ENCODE data around the gene RGS14. TPM values are rescaled to one million over a fixed set of nuclear protein-coding genes. Genes with fewer than 3 reads are reported as not detected.

RGS14 gene
- total RNA-seq, 1 donor from 2014 or later = 41.3 TPM

GRCh38 chr5:177315411-177315810, 42.3 kb upstream of the RGS14 start:
- H3K27ac Mint-ChIP-seq = no peak overlapping the region
- DNase-seq (ENCODE audit: low spot score) = no peak

DNA sequence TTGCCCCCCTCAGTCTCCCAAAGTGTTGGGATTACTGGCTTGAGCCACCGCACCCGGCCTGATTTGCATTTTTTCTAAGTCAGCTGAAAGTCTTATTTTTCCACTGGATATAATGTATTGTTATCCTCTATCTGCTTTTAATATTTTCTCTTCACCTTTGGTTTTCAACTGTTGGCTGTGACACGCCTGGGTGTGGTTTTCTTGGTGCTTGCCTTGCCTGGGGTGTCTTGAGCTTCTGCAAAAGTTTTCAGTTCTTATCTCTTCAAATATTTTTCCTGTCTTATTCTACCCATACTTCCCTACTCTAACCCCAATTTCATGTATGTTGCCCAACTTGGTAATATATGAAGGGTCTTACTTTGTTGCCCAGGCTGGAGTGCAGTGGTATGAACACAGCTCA, 41.7 kb upstream of the RGS14 start:
- Mint-ChIP-seq H3K27ac (no peak overlapping the region), H3K4me3 (no peak overlapping the region), H3K27me3 (ENCODE audit: insufficient read depth) (no peaks in the 10 kb centered on the region), H3K9me3 (peaks cover 5% of the 10 kb centered on the region), H3K4me1 (ENCODE audit: low read depth) (peaks cover 30% of the 10 kb centered on the region), H3K36me3 (ENCODE audit: low read depth) (peaks cover 11% of the 10 kb centered on the region)
- intact Hi-C loops (cut with micrococcal nuclease) = no loop called here
- no peak for DNase-seq (ENCODE audit: low spot score)

More at GRCh38 chr5:177315411-177315810, 42.3 kb upstream of the RGS14 start:
- Mint-ChIP-seq H3K9me3 (peaks cover 5% of the 10 kb centered on the region), H3K4me1 (ENCODE audit: low read depth) (peaks cover 34% of the 10 kb centered on the region), H3K27me3 (ENCODE audit: insufficient read depth) (no peaks in the 10 kb centered on the region), H3K36me3 (ENCODE audit: low read depth) (peaks cover 11% of the 10 kb centered on the region), H3K4me3 (no peak overlapping the region)
- intact Hi-C loops (cut with micrococcal nuclease) = no loop called here

DNA sequence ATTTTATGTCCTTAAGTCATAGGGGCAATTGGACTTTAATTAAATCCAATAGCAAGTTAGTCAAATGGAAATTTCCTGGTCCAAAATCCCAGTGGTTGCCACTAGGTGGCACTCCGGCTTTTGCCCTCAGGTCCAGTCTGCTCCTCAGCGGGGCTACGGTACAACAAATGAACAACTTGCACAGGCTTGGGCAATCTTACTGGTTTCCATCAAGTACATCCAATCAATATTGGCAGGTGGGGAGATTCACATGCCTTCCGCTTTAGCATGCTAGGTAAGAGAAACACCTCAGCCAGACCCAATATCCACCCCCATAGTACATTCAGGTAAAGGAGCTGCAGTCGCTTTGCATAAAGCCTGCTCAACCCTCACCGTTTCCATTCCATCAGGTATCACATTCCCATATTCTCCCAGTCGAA, 39.8 kb upstream of the RGS14 start:
- intact Hi-C loops (cut with micrococcal nuclease) = loop anchor here (1.0 to 2.0 kb wide), 4 partner anchors 72 to 183 kb away; no protein-coding TSS in a partner anchor
- H3K27ac Mint-ChIP-seq = no peak overlapping the region
- H3K4me1 Mint-ChIP-seq (ENCODE audit: low read depth) = peaks cover 22% of the 10 kb centered on the region
- no peak overlapping the region for H3K4me3 Mint-ChIP-seq
- peak; percentile 61 for DNase-seq (ENCODE audit: low spot score)
- peaks cover 11% of the 10 kb centered on the region for H3K36me3 Mint-ChIP-seq (ENCODE audit: low read depth)
- no peaks in the 10 kb centered on the region for H3K27me3 Mint-ChIP-seq (ENCODE audit: insufficient read depth)
- peaks cover 5% of the 10 kb centered on the region for H3K9me3 Mint-ChIP-seq

DNA sequence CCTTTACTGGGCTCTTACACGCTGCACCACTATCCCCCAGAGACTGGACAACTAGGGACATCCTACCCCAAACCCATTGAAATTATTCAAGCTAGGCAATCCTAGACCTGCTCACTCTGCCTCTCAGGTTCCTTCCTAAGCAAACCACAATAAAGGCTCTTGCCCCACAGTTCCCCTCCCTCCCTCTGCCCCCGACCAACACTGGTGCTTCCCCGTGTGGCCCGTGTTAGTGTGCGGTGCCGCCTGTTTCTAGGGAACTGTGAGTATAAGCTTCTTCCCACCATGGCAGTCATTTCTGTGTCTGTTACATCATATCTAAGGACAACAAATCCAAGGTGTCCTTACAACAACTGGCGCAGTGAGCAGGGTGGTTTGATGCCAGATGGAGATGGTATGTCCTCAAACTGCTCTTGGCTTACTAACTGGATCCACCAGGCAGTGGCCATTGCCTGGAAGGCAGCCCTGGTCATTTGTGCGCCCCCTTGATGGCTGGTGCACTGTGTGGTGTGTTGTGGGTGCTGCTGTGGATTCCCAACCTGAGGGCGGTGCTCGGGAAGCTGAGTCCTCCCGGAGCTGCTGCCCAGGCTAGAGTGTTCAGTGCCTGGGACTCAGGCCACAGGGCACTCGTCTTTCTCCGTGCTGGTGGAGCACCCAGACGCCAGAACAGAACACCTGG, 37.7 kb upstream of the RGS14 start:
- intact Hi-C loops (cut with micrococcal nuclease) = loop anchor here (2.0 kb wide), 1 partner anchor 135 kb away; no protein-coding TSS in a partner anchor
- no peak overlapping the region for H3K4me3 Mint-ChIP-seq
- peaks cover 5% of the 10 kb centered on the region for H3K9me3 Mint-ChIP-seq
- no peak overlapping the region for H3K27ac Mint-ChIP-seq
- H3K36me3 Mint-ChIP-seq (ENCODE audit: low read depth) = peaks cover 11% of the 10 kb centered on the region
- peaks cover 16% of the 10 kb centered on the region for H3K4me1 Mint-ChIP-seq (ENCODE audit: low read depth)
- DNase-seq (ENCODE audit: low spot score) = no peak
- H3K27me3 Mint-ChIP-seq (ENCODE audit: insufficient read depth) = no peaks in the 10 kb centered on the region

- Mint-ChIP-seq H3K4me1 (ENCODE audit: low read depth) (peaks cover 15% of the 10 kb centered on the region), H3K4me3 (no peak overlapping the region), H3K27me3 (ENCODE audit: insufficient read depth) (no peaks in the 10 kb centered on the region), H3K9me3 (peaks cover 5% of the 10 kb centered on the region), H3K27ac (no peak overlapping the region), H3K36me3 (ENCODE audit: low read depth) (peaks cover 13% of the 10 kb centered on the region)
- intact Hi-C loops (cut with micrococcal nuclease) = no loop called here
- no peak for DNase-seq (ENCODE audit: low spot score)
These were observed 36.8 kb upstream of the RGS14 start for GRCh38 chr5:177320879-177321278.

DNA sequence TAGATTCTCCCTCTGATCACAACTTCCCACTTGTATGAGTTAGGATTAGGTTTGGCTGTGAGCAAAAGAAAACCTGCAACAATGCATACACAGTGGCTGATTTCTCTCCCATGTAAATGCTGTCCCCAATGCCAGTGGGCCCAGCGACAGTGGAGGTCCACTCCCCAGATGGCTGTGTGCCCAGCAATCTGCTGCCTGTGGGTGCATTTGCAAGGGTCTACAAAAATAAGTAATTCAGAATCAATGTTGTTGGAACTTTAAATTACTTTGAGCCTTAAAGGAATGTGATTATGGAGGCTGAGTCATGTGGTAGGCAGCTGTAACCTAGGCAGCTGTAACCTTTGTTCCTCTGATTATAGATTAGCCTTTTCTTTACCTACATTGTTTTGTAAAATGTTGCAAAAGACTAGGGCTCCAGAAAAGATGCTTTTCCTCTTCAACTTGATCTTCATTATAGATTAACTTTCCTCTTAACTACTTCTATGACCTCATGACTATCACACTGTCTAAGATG, 31.8 kb upstream of the RGS14 start:
- no peak overlapping the region for H3K4me3 Mint-ChIP-seq
- H3K4me1 Mint-ChIP-seq (ENCODE audit: low read depth) = peaks cover 9% of the 10 kb centered on the region
- no peaks in the 10 kb centered on the region for H3K27me3 Mint-ChIP-seq (ENCODE audit: insufficient read depth)
- no peak for DNase-seq (ENCODE audit: low spot score)
- no peak overlapping the region for H3K27ac Mint-ChIP-seq
- H3K9me3 Mint-ChIP-seq = no peaks in the 10 kb centered on the region
- intact Hi-C loops (cut with micrococcal nuclease) = no loop called here
- peaks cover 12% of the 10 kb centered on the region for H3K36me3 Mint-ChIP-seq (ENCODE audit: low read depth)

GRCh38 chr5:177327539-177328522, 29.9 kb upstream of the RGS14 start:
- Mint-ChIP-seq H3K9me3 (no peaks in the 10 kb centered on the region), H3K27me3 (ENCODE audit: insufficient read depth) (no peaks in the 10 kb centered on the region), H3K36me3 (ENCODE audit: low read depth) (peaks cover 12% of the 10 kb centered on the region), H3K4me3 (no peak overlapping the region), H3K4me1 (ENCODE audit: low read depth) (peaks cover 9% of the 10 kb centered on the region), H3K27ac (no peak overlapping the region)
- intact Hi-C loops (cut with micrococcal nuclease) = no loop called here
- DNase-seq (ENCODE audit: low spot score) = no peak

DNA sequence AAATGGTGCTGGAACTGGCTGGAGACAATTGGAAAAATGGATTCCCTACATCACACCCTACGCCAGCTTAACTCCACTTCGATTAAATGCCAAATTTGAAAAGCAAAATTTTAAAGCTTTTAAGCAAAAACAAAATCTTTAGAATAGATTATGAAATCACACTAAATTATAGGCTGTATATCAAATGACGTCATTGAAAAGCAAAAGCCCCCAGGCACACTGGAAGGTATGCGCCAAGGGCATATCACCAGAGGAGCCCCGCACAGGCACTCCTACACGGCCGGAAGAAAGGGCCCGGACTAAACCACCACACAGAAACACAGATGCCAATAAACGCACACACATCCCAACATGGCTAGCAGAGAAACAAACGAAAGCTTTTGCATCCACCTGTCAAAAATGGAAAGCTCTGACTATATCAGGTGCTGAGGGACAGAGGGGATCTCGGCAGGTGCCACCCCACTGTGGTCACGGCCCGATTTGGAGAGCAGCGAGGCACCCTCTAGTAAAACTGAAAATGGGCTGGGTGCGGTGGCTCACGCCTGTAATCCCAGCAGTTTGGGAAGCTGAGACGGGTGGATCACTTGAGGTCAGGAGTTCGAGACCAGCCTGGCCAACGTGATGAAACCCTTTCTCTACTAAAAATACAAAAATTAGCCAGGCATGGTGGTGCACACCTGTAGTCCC, 29.0 kb upstream of the RGS14 start:
- intact Hi-C loops (cut with micrococcal nuclease) = no loop called here
- DNase-seq (ENCODE audit: low spot score) = no peak
- H3K4me1 Mint-ChIP-seq (ENCODE audit: low read depth) = peaks cover 9% of the 10 kb centered on the region
- no peaks in the 10 kb centered on the region for H3K9me3 Mint-ChIP-seq
- H3K27ac Mint-ChIP-seq = no peak overlapping the region
- no peaks in the 10 kb centered on the region for H3K27me3 Mint-ChIP-seq (ENCODE audit: insufficient read depth)
- H3K4me3 Mint-ChIP-seq = no peak overlapping the region
- H3K36me3 Mint-ChIP-seq (ENCODE audit: low read depth) = peaks cover 16% of the 10 kb centered on the region

- DNase-seq (ENCODE audit: low spot score) = no peak
- Mint-ChIP-seq H3K27ac (no peak overlapping the region), H3K27me3 (ENCODE audit: insufficient read depth) (no peaks in the 10 kb centered on the region), H3K9me3 (no peaks in the 10 kb centered on the region), H3K36me3 (ENCODE audit: low read depth) (peaks cover 23% of the 10 kb centered on the region), H3K4me1 (ENCODE audit: low read depth) (peaks cover 5% of the 10 kb centered on the region), H3K4me3 (no peak overlapping the region)
- intact Hi-C loops (cut with micrococcal nuclease) = no loop called here
These were observed 27.8 kb upstream of the RGS14 start for GRCh38 chr5:177329883-177330282.

GRCh38 chr5:177330991-177331842, 26.5 kb upstream of the RGS14 start:
- Mint-ChIP-seq H3K27me3 (ENCODE audit: insufficient read depth) (no peaks in the 10 kb centered on the region), H3K36me3 (ENCODE audit: low read depth) (peaks cover 30% of the 10 kb centered on the region), H3K4me1 (ENCODE audit: low read depth) (peaks cover 5% of the 10 kb centered on the region), H3K9me3 (no peaks in the 10 kb centered on the region), H3K27ac (no peak overlapping the region), H3K4me3 (no peak overlapping the region)
- DNase-seq (ENCODE audit: low spot score) = no peak
- intact Hi-C loops (cut with micrococcal nuclease) = no loop called here

DNA sequence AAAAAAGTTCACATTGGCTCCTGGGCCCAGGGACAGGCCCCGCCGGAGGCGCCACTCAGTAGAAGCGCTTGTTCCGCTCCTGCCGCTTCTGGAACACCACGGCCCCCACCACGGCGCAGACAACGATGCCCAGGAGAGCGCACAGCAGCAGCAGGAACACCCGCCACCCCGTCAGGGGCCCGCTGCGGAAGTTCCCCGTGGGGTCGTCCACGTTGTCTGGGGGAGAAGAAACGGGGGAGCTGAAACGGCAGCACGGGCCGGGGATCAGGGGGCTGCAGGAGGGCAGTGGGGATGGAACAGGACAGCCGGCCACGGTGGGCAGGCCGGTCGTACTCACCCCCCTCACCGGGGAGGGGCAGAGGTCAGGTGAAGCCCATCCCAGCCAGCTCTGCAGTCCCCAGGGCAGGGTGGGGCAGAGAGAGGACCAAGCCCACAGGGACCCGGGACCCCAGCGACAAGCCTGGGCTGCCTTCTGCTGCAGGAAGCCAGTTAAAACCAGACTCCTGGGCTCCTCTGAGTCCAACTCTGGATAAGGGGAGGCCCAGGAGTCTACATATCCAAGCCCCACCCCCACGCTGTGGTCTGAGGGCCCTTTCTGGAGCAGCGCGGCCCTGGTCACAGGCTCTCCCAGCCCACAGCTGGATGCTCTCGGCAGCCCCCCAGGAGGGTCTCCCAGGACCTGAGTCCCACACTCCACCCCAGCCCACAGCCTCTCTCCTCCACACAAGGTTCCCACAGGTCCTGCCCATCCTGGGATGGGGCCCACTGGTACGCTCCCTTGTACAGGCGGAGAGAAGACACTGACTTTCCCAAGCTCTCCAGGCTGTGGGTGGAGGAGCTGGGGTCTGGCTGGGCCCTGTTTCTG, 25.5 kb upstream of the RGS14 start:
- H3K27me3 Mint-ChIP-seq (ENCODE audit: insufficient read depth) = no peaks in the 10 kb centered on the region
- DNase-seq (ENCODE audit: low spot score) = no peak

More for the DNA sequence above, 25.5 kb upstream of the RGS14 start:
- H3K9me3 Mint-ChIP-seq = no peaks in the 10 kb centered on the region
- intact Hi-C loops (cut with micrococcal nuclease) = no loop called here
- H3K27ac Mint-ChIP-seq = no peak overlapping the region
- peaks cover 36% of the 10 kb centered on the region for H3K36me3 Mint-ChIP-seq (ENCODE audit: low read depth)
- H3K4me1 Mint-ChIP-seq (ENCODE audit: low read depth) = peaks cover 5% of the 10 kb centered on the region
- H3K4me3 Mint-ChIP-seq = no peak overlapping the region
